Activated T-helper 1 cell treated with anti-CD3 and anti-CD28 coated beads, Interleukin-2, amount 50 U/mL, for 16 hours (primary cell): ENCODE measurements around the gene SH3PXD2A.

Source experiments
- DNase-seq, 2 donors: peaks; one replicate each; pipeline ENCODE4 v3.0.0-alpha.2; 2020; ENCODE audit warnings: low read depth in 1 of 2, low spot score in 1 of 2

The SH3PXD2A gene

DNA sequence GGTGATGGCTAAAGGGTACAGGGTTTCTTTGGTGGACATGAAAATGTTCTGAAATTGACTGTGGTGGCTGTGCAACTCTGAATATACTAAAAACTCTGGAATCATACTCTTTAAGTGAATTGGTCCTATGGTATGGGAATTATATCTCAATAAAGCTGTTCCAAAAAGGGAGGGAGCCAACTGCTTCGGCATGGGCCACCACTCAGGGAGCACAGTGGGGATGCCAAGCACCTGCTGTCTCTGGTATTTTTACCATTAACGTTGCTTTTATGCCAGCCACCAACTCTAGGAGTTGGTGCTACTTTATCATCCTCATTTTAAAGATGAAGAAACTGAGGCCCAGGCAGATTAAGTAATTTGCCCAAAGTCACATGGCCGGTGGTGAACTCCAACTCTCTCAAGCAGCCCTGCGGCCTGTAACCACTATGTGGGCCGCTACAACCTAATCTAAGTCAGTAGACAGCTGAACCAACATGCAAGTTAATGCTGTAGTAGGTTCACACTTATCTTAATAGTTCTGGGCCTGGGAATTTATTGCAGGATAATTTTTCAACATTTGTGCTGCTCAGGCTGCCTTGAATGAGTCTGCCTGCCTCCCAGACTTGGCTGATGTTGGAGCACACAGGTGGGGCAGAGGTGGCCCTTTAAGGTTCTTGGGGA, 20.8 kb downstream of the SH3PXD2A start:
- DNase-seq, result no peak

DNA sequence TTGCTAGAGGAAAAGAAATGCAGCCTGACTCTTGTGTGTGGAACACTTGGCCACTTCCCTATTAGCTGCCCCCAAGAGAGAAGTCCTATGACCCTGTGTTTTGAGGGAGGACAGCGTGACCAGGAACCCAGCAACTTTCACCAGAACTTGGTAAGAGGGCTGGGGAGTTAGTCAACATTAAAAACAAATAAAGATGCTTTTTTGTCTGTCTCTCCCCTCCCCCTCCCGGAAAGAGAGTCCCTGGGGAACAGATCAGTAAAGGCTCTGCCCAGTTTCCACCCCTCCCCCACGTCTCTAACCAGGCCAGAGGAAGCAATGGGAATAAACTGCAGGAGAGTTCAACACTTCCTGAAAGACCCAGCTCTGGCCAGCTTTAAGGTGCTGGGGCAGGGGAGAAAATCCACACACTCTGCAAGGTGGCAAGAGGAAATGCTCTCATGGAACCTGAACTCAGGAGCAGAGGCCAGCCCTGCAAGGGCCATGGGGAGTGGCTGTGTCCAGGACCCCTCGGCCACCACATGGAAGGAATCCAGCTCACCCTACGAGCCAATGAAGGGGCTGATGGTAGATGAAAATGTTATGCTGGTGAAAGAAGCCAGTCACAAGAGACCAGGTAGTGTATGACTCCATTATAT, 21.5 kb downstream of the SH3PXD2A start:
- DNase-seq, result no peak

DNA sequence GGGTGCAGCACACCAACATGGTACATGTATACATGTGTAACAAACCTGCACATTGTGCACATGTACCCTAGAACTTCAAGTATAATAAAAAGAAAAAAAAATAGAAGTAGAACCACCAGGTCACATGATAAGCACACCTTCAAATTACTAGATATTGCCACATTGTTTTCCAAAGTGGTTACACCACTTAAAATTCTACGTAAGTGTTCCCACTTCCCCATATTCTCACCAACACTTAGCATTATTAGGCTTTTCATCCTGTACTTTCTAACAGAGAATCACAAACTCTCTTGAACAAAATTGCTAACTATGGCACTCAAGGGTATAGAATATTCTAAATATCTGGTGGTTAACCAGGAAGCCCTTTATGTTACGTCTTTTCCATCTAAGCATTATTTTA, 22.6 kb downstream of the SH3PXD2A start:
- DNase-seq, result no peak

- DNase-seq, result no peak
These were observed 25.4 kb downstream of the SH3PXD2A start for GRCh38 chr10:103829838-103830465.

- no peak for DNase-seq
These were observed 26.1 kb downstream of the SH3PXD2A start for GRCh38 chr10:103829278-103829677.

- no peak for DNase-seq
These were observed 26.7 kb downstream of the SH3PXD2A start for GRCh38 chr10:103828587-103829197.

- no peak for DNase-seq
These were observed 27.3 kb downstream of the SH3PXD2A start for GRCh38 chr10:103828107-103828506.

DNA sequence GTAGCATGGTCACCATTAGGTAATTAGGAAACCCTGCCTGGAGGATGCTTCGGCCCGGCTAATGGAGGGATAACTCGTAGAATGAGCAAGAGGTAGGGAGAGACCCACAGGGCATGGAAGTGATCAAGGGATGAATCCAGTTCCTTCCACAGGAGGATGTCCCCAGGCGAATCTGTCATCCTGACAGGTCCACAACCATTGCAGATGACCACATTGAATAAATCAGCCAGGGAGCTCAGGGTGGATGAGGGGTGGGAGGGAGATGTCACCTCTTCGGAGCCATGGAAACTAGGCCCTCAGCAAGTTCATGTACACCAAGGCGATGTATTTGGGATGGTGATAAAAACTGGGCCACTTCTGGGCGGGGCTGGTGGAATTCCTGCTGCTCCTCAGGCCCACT, 28.5 kb downstream of the SH3PXD2A start:
- no peak for DNase-seq

DNA sequence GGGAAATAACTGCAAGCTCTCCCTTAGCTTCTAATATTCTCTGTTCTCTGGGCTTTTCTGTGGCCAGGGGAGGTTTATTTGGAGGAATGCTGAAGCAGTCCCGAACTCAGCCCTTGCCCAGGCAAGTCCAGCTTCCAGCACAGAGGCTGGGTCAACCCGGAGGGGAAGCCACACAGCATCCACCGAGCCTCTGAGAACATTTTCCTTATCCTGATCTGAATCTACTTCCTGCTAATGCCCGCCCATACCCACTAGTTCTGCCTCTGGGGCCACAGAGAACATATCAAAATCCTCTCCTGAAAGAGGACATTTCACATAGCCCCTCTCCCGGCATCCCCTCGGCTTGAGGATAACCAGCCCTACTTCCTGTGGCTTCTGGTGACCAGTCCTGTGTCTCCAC, 31.1 kb downstream of the SH3PXD2A start:
- DNase-seq, result no peak

DNA sequence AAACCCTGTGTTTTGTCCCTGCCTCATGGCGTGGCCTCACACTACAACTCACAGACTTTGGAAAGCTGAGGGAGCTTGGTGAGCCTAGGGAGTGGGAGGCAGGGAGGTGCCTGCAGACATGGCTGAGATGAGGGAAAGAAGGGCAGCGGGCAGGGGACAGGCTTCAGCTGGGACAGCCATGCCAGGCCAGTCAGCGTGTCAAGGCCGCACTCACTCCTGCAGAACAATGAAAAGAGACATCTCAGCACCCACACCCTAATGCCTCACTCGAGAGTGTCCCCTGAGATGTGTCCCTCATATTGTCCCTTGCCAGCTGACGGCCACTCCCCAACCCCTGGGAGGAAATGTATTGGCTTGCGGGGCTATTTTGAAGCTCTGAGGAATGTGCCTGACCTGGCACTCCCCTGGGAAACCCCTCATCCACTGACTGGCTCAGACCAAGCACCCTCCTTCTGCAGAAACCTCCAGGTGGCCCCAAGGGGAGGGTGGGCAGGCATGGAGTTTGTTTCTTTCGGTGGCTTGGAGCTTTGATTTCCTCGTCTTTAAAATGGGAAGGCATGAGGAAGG, 31.6 kb downstream of the SH3PXD2A start:
- no peak for DNase-seq

- DNase-seq, result no peak
These were observed 32.6 kb downstream of the SH3PXD2A start for GRCh38 chr10:103822800-103823199.

GRCh38 chr10:103822107-103822716, 33.2 kb downstream of the SH3PXD2A start:
- DNase-seq, result no peak

DNA sequence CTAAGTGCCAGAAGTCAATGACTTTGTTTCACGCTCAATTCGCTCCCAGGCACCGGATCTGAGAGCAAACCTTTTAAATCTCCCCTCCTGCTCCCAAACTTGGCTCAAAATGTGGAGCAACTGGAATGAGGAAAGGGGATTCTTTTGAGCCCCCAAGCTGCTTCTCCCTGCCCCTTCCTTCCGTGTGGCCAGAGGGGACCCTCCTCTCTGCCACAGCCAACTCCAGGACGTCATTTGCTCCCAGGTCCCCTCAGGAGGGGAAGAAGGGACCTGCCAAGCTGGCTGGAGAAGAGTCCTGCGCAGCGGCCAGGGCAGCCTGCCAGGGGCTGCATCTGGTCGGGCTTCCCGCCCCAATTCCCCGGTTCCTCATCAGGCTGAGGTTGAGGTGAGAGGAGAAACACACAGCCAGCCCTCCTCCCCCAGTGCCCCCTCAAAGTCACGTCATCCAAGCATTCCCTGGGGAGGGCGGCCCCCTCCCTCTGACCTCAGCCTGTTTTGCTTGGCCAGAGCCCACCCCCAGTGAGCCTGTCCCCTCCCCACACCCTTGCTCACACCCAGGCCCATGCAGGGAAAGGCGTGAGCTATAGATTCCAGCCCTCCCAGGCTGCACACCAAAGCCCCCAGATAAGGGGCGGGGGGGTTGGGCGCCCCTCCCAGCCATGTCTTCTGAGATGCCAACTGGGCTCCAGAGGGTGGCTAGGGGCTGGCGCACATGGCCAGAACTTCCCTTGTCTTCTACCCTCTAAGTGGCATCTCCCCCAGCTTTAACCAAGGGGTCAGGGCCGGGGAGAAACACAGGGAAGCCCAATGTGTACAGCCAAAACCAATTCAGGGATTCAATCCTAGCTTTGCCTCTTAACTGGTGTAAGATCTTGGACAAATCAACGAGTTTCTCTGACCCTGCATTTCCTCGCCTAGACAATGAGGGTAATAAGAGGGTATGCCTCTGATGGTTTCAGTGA, 35.0 kb downstream of the SH3PXD2A start:
- no peak for DNase-seq

- DNase-seq, result no peak
These were observed 35.9 kb downstream of the SH3PXD2A start for GRCh38 chr10:103819493-103819892.

DNA sequence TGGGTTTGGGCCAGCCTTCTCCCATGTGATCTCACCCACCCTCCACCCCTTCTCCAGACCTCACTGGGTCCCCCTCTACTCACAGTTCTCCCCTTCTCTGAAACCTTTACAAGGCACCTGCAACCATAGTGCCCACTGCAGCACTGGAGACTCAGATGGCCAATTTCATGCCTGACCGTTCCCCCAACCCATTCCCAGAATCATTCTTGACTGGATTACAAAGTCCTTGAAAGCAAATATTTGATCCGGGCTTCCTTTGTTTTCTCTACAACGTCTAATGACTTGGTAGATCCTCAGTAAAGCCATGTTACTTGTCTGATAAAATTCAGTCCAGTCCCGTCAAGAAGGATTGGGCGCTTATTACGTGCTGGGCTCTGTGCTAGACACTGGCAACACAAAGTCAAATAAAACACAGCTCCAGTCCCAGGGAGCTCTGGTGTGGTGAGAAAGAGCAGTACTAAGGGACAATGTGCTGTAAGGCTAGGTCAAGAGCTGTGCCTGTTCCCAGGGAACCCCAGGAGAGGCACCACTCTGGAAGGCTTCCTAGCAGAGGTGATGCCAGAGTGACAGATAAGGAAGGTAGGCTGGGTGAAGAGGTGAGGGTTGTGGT, 36.5 kb downstream of the SH3PXD2A start:
- no peak for DNase-seq

- DNase-seq, result no peak
These were observed 37.3 kb downstream of the SH3PXD2A start for GRCh38 chr10:103818105-103818504.

DNA sequence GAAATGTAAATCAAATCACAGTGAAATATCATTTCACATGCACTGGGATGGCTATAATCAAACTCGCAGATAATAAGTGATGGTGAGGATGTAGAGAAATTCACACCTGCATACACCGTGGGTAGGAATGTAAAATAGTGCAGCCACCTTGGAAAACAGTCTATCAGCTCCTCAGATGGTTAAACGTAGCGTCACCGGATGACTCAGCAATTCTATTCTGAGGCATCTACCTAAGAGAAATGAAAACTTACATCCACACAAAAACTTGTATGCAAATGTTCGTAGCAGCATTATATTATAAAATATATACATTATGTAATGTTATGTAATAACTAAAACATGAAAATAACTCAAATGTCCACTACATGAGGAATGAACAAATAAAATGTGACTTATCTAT, 38.9 kb downstream of the SH3PXD2A start:
- no peak for DNase-seq

- DNase-seq, result no peak
These were observed 40.6 kb downstream of the SH3PXD2A start for GRCh38 chr10:103814626-103815370.

DNA sequence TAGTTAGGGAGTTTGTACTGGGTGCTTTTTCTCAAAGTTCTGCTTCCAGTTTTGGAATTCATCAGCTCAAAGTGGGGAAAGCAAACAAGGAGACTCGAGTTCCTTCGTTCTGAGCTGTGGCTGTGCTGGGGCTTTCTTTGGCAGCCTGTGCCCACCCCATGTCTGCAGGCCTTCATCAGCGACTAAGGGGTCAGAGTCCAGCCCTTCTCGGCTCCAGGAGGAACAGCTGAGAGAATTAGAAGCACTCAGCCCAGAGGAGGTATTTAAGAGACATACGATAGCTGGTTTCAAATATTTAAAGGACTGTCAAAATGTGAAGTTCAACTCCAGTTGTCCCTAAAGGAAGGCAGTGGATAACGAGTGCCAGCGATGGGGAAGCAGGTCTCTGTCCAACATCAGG, 41.3 kb downstream of the SH3PXD2A start:
- DNase-seq, result no peak
